Vagina (tissue), 2 donors: Measurements from ENCODE around the gene BOLA1. TPM values are rescaled to one million over a fixed set of nuclear protein-coding genes. Genes with fewer than 3 reads are reported as not detected.
"Not testable (repeated sequence)": the region's sequence is repeated elsewhere in the genome, so short reads cannot be mapped to it uniquely, and the experiment has no call there.

Experiments
- DNase-seq, 2 donors: peaks; one replicate each; pipeline ENCODE4 v3.0.0-alpha.2; 2017; ENCODE audit errors: extremely low spot score in 2 of 2
- H3K27ac ChIP-seq: fragments of 200-600 bp; sonication (generic); one replicate; pipeline ENCODE4 v1.5.1; 2019
- H3K27me3 ChIP-seq: fragments of 200-600 bp; sonication (generic); one replicate; pipeline ENCODE4 v1.5.1; 2019
- H3K36me3 ChIP-seq, 2 donors: fragments of 200-600 bp; sonication (generic); one replicate each; pipeline ENCODE4 v1.5.1; 2017 to 2019
- H3K4me1 ChIP-seq: fragments of 200-600 bp; sonication (generic); one replicate; pipeline ENCODE4 v1.5.1; 2019
- H3K4me3 ChIP-seq, 2 donors: fragments of 200-600 bp; sonication (generic); 1 replicate in 1 of 2; 2 replicates in 1 of 2; pipeline ENCODE4 v1.5.1; 2016 to 2019
- H3K9me3 ChIP-seq: fragments of 200-600 bp; sonication (generic); one replicate; pipeline ENCODE4 v1.5.1; 2019
- POLR2A ChIP-seq, 2 donors: fragments of 450-650 bp; IDR thresholded peaks; one replicate each; pipeline ENCODE4 v1.6.1; 2017; ENCODE audit warnings: antibody characterized with exemption in 2 of 2, mild to moderate bottlenecking in 2 of 2, moderate library complexity in 2 of 2
- POLR2AphosphoS5 ChIP-seq, 2 donors: sonication (generic); formaldehyde crosslinking; IDR thresholded peaks; one replicate each; pipeline ENCODE4 v1.9.0; 2017; ENCODE audit warnings: antibody characterized with exemption in 2 of 2, mild to moderate bottlenecking in 2 of 2, low read depth in 1 of 2; ENCODE audit not compliant: insufficient read depth in 1 of 2
- intact Hi-C: fragments of 100-400 bp; cut with DNase I; formaldehyde crosslinking; loops from one replicate; pipeline ENCODE4 v1.15.1; 2023
- total RNA-seq: library from RNA; depleted of rRNA; stranded (reverse); fragments of >200 nt; gene quantifications from one replicate; pipeline ENCODE4 v1.2.3, GENCODE V29; 2016
- TF ChIP-seq, protein P1 (sequence below), 3 experiments: fragments of 450-650 bp in 2 of 3; fragments of 200-600 bp in 1 of 3; sonication (generic) in 1 of 3; IDR thresholded peaks; one replicate each; pipeline ENCODE4 v1.5.1; 2017 to 2019; ENCODE audit warnings: antibody characterized with exemption in 3 of 3, mild to moderate bottlenecking in 2 of 3, moderate library complexity in 2 of 3

Gene BOLA1
- total RNA-seq, 1 donor from 2014 or later = 43.0 TPM

DNA sequence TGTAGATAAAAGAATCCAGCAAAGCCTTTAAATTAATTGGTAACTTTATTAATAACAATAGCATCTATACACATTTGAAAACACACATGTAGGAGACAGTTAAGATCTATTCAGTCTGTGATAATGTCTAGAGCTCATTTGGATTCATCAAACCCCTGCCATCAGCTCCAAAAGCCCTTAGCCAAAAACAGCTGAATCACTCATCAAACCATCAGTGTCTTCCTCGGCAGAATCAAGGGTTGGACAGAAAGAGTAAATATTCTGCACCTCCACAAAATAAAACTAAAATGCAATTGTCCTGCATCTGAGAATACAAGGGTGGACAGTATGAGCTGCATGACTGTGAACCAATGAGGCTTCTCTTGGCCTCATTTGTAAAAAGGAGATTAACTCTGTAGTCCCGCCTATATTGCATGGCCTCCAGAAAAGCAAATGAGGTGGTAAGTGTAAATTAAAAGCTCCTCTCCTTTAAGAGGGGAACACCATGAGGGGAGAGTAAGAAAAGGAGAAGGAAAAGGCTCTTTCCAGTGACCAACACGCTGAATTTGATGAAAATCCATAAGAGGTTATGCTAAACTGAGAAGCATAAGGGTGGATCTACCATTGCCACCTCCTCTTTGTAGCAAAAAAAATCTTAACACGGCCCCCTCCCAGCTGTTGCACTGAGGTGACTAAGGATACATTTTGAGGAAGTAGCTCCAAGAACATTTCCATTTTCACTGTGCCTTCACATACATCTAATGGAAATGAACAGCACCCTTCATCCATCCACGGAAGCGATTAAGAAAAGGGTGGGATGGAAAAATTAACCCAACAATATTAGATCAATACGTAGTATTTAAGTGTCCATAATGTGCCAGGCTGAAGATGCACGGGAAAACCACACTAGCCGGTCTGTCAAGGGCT, 14.7 kb upstream of the BOLA1 start:
- Histone ChIP-seq H3K9me3 (no peaks in the 10 kb centered on the region), H3K27ac (peak overlapping the region; percentile 97), H3K4me1 (peaks cover 23% of the 10 kb centered on the region), H3K27me3 (no peaks in the 10 kb centered on the region), H3K36me3 (no peaks in the 10 kb centered on the region), H3K4me3 (peak overlapping the region; percentile 60 to 66)
- no peak for DNase-seq
- intact Hi-C loops = no loop called here
- TF ChIP-seq POLR2AphosphoS5 (IDR thresholded peaks at IDR 0.05; ENCODE audit: insufficient read depth in 1 of 2, low read depth in 1 of 2) (no peak), POLR2A (IDR thresholded peaks at IDR 0.05) (no peak)
- TF ChIP-seq, protein P1, sequence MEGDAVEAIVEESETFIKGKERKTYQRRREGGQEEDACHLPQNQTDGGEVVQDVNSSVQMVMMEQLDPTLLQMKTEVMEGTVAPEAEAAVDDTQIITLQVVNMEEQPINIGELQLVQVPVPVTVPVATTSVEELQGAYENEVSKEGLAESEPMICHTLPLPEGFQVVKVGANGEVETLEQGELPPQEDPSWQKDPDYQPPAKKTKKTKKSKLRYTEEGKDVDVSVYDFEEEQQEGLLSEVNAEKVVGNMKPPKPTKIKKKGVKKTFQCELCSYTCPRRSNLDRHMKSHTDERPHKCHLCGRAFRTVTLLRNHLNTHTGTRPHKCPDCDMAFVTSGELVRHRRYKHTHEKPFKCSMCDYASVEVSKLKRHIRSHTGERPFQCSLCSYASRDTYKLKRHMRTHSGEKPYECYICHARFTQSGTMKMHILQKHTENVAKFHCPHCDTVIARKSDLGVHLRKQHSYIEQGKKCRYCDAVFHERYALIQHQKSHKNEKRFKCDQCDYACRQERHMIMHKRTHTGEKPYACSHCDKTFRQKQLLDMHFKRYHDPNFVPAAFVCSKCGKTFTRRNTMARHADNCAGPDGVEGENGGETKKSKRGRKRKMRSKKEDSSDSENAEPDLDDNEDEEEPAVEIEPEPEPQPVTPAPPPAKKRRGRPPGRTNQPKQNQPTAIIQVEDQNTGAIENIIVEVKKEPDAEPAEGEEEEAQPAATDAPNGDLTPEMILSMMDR (IDR thresholded peaks at IDR 0.05) = no peak

DNA sequence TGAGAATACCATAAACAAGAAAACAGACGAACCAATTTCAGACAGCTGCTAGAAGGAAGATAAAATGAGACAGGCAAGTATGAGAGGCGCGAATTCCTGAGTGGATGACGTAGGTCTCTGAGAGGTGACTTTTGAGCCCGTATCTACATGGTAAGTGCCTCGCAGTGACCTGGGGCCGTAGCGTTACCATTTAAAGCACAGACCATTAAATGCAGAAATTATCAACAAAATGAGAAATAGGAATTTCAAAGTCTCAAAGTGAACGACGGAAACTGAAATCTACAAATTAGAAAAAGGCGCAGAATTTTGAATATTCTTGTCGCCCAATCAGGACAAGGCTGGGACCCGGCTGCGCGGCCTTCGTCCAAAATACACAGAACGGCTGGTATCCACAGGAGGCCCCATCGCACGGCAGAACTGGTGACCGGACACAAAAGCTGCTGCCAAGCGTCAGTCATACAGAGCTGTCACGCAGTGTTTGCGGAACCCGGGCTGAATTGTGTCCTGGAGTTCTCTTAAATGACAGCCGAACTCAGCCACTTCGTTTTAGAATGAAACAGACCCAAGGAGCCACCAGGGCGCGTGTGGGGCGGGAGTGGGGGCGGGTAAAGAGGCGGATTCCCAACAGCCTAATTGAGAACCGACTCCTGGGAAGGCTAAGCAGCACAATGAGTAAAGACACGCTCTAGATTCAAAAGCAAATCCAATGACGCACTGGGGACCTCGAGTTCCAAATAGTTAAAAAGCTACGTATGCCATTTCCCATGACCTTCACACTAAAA, 13.8 kb upstream of the BOLA1 start:
- TF ChIP-seq POLR2AphosphoS5 (IDR thresholded peaks at IDR 0.05; ENCODE audit: insufficient read depth in 1 of 2, low read depth in 1 of 2) = peak in 1 of 2 donors; percentile 87
- TF ChIP-seq, protein P1 (IDR thresholded peaks at IDR 0.05) = no peak
- peak in 1 of 2 donors; percentile 54 for TF ChIP-seq POLR2A (IDR thresholded peaks at IDR 0.05)
- peak in 1 of 2 donors; percentile 96 for DNase-seq
- no peaks in the 10 kb centered on the region for H3K36me3 ChIP-seq
- H3K27me3 ChIP-seq = no peaks in the 10 kb centered on the region
- intact Hi-C loops = no loop called here
- peaks cover 23% of the 10 kb centered on the region for H3K4me1 ChIP-seq
- H3K4me3 ChIP-seq = peak overlapping the region; percentile 60 to 66
- no peaks in the 10 kb centered on the region for H3K9me3 ChIP-seq
- peak overlapping the region; percentile 97 for H3K27ac ChIP-seq

DNA sequence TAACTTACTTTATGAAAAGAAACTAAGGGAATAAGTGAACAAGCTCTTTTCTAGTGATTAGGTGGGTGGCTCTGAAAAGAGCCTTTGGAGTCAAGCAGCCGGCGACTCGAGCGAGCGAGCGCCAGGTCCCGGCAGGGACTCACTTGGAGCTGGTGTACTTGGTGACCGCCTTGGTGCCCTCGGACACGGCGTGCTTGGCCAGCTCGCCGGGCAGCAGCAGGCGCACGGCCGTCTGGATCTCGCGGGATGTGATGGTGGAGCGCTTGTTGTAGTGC, 13.3 kb upstream of the BOLA1 start:
- DNase-seq, H3K36me3 ChIP-seq, intact Hi-C loops, H3K9me3 ChIP-seq, H3K27me3 ChIP-seq: not testable (repeated sequence)
- H3K27ac ChIP-seq = peak overlapping the region; percentile 97
- peak overlapping the region; percentile 60 to 66 for H3K4me3 ChIP-seq
- H3K4me1 ChIP-seq = peaks cover 23% of the 10 kb centered on the region
- peak in 1 of 2 donors; percentile 92 for TF ChIP-seq POLR2AphosphoS5 (IDR thresholded peaks at IDR 0.05; ENCODE audit: insufficient read depth in 1 of 2, low read depth in 1 of 2)

DNA sequence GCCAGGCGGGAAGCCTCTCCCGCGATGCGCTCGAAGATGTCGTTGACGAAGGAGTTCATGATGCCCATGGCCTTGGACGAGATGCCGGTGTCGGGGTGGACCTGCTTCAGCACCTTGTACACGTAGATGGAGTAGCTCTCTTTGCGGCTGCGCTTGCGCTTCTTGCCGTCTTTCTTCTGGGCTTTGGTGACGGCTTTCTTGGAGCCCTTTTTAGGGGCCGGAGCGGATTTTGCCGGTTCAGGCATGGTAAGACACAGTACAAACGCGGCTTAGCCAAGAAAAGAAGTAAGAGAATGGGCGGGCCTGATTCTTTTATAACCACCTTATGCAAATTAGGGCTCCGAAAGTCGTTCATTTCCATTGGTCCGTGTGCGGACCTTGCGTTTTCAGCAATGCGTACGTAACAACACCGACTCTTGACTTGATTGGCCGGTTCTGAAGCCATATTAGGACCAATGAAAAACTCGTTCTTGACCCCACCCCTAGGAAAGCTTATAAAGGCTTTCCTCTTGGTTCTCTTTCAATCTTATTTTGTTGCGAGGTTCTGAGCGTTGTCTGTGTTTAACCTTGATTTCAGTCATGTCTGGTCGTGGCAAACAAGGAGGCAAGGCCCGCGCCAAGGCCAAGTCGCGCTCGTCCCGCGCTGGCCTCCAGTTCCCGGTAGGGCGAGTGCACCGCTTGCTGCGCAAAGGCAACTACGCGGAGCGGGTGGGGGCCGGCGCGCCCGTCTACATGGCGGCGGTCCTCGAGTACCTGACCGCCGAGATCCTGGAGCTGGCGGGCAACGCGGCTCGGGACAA, 12.8 kb upstream of the BOLA1 start:
- H3K27ac ChIP-seq = peak overlapping the region; percentile 97
- TF ChIP-seq, protein P1 (IDR thresholded peaks at IDR 0.05) = peak in 1 of 3 experiments; percentile 26
- TF ChIP-seq POLR2A (IDR thresholded peaks at IDR 0.05) (peak; percentile 15 to 99), POLR2AphosphoS5 (IDR thresholded peaks at IDR 0.05; ENCODE audit: insufficient read depth in 1 of 2, low read depth in 1 of 2) (peak; percentile 100)
- DNase-seq = peak in 1 of 2 donors; percentile 99
- no peaks in the 10 kb centered on the region for H3K36me3 ChIP-seq
- no peaks in the 10 kb centered on the region for H3K27me3 ChIP-seq
- intact Hi-C loops = no loop called here
- peak overlapping the region; percentile 60 to 66 for H3K4me3 ChIP-seq
- H3K4me1 ChIP-seq = peaks cover 23% of the 10 kb centered on the region
- no peaks in the 10 kb centered on the region for H3K9me3 ChIP-seq

DNA sequence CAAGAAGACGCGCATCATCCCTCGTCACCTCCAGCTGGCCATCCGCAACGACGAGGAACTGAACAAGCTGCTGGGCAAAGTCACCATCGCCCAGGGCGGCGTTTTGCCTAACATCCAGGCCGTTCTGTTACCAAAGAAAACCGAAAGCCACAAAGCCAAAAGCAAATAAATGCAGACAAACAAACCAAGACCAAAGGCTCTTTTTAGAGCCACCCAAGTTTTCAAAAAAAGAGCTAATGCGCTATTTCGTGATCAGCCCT, 12.2 kb upstream of the BOLA1 start:
- H3K4me1 ChIP-seq = peaks cover 23% of the 10 kb centered on the region
- H3K4me3 ChIP-seq = peak overlapping the region; percentile 60 to 66
- H3K36me3 ChIP-seq, H3K27me3 ChIP-seq, intact Hi-C loops, H3K9me3 ChIP-seq, DNase-seq: not testable (repeated sequence)
- H3K27ac ChIP-seq = peak overlapping the region; percentile 97
